ENCODE measurements around the gene INTS7. TPM values are rescaled to one million over a fixed set of nuclear protein-coding genes. Genes with fewer than 3 reads are reported as not detected.

Gene INTS7
- total RNA-seq, 1 donor from 2014 or later: 30.6 TPM

- Mint-ChIP-seq H3K9me3 (ENCODE audit: low read depth) (no peaks in the 10 kb centered on the region), H3K27me3 (no peaks in the 10 kb centered on the region), H3K27ac (peak overlapping the region; percentile 23), H3K4me1 (ENCODE audit: low read depth) (peaks cover 19% of the 10 kb centered on the region), H3K4me3 (ENCODE audit: low read depth) (no peak overlapping the region), H3K36me3 (ENCODE audit: insufficient read depth) (peaks cover 2% of the 10 kb centered on the region)
- TF ChIP-seq CTCF (IDR thresholded peaks at IDR 0.05; ENCODE audit: unreplicated experiment): no peak
- DNase-seq (ENCODE audit: low spot score, unreplicated experiment): no peak
These were observed 99.8 kb downstream of the INTS7 start for GRCh38 chr1:211935448-211935970.

- Mint-ChIP-seq H3K27ac (peak overlapping the region; percentile 73), H3K36me3 (ENCODE audit: insufficient read depth) (no peaks in the 10 kb centered on the region), H3K9me3 (ENCODE audit: low read depth) (no peaks in the 10 kb centered on the region), H3K4me3 (ENCODE audit: low read depth) (no peak overlapping the region), H3K4me1 (ENCODE audit: low read depth) (peaks cover 22% of the 10 kb centered on the region), H3K27me3 (no peaks in the 10 kb centered on the region)
- no peak for DNase-seq (ENCODE audit: low spot score, unreplicated experiment)
- TF ChIP-seq CTCF (IDR thresholded peaks at IDR 0.05; ENCODE audit: unreplicated experiment): no peak
These were observed 101.2 kb downstream of the INTS7 start for GRCh38 chr1:211933946-211934714.

- no peak for DNase-seq (ENCODE audit: low spot score, unreplicated experiment)
- Mint-ChIP-seq H3K4me3 (ENCODE audit: low read depth) (no peak overlapping the region), H3K4me1 (ENCODE audit: low read depth) (peaks cover 28% of the 10 kb centered on the region), H3K36me3 (ENCODE audit: insufficient read depth) (no peaks in the 10 kb centered on the region), H3K27ac (no peak overlapping the region), H3K9me3 (ENCODE audit: low read depth) (no peaks in the 10 kb centered on the region), H3K27me3 (no peaks in the 10 kb centered on the region)
- no peak for TF ChIP-seq CTCF (IDR thresholded peaks at IDR 0.05; ENCODE audit: unreplicated experiment)
These were observed 102.5 kb downstream of the INTS7 start for GRCh38 chr1:211932933-211933254.

- H3K36me3 Mint-ChIP-seq (ENCODE audit: insufficient read depth): no peaks in the 10 kb centered on the region
- TF ChIP-seq CTCF (IDR thresholded peaks at IDR 0.05; ENCODE audit: unreplicated experiment): no peak
- DNase-seq (ENCODE audit: low spot score, unreplicated experiment): no peak
- peaks cover 28% of the 10 kb centered on the region for H3K4me1 Mint-ChIP-seq (ENCODE audit: low read depth)
- H3K4me3 Mint-ChIP-seq (ENCODE audit: low read depth): no peak overlapping the region
- no peak overlapping the region for H3K27ac Mint-ChIP-seq
- H3K9me3 Mint-ChIP-seq (ENCODE audit: low read depth): no peaks in the 10 kb centered on the region
- no peaks in the 10 kb centered on the region for H3K27me3 Mint-ChIP-seq
These were observed 103.0 kb downstream of the INTS7 start for GRCh38 chr1:211932231-211932932.

GRCh38 chr1:211929683-211930082, 105.7 kb downstream of the INTS7 start:
- Mint-ChIP-seq H3K4me1 (ENCODE audit: low read depth) (peaks cover 28% of the 10 kb centered on the region), H3K4me3 (ENCODE audit: low read depth) (no peak overlapping the region), H3K9me3 (ENCODE audit: low read depth) (no peaks in the 10 kb centered on the region), H3K36me3 (ENCODE audit: insufficient read depth) (no peaks in the 10 kb centered on the region), H3K27ac (no peak overlapping the region), H3K27me3 (no peaks in the 10 kb centered on the region)
- no peak for TF ChIP-seq CTCF (IDR thresholded peaks at IDR 0.05; ENCODE audit: unreplicated experiment)
- no peak for DNase-seq (ENCODE audit: low spot score, unreplicated experiment)
